GM10266 (cell line): ENCODE measurements around the gene HDAC7.

Source experiments
- DNase-seq: peaks from one replicate; pipeline ENCODE4 v3.0.0; 2012; ENCODE audit errors: extremely low spot score
- CTCF ChIP-seq: IDR thresholded peaks from 2 replicates; pipeline ENCODE4 v1.5.1; 2012; ENCODE audit warnings: mild to moderate bottlenecking, low read depth; ENCODE audit not compliant: control insufficient read depth, insufficient read depth; ENCODE audit errors: missing control alignments

The HDAC7 gene

DNA sequence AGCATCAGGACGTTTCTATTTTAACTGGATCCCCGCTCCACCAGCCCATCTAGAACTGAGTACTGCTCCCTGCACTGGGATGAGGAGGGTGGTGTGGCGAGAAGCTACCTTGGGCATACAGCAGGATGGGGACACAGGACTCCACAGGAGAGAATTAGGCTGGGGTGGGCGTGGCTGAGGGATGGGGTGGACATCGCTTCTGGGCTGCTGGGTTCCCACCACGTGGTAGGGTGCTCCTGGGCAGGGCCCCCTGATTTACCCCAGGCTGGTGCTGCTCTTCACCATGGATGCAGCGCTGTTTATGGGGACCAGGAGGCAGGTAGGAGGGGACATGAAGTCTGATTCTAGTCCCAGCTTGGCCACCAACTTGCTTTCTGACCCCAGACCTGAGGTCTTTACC lies 43.2 kb upstream of the HDAC7 start:
- no peak for TF ChIP-seq CTCF
- DNase-seq: no peak

DNA sequence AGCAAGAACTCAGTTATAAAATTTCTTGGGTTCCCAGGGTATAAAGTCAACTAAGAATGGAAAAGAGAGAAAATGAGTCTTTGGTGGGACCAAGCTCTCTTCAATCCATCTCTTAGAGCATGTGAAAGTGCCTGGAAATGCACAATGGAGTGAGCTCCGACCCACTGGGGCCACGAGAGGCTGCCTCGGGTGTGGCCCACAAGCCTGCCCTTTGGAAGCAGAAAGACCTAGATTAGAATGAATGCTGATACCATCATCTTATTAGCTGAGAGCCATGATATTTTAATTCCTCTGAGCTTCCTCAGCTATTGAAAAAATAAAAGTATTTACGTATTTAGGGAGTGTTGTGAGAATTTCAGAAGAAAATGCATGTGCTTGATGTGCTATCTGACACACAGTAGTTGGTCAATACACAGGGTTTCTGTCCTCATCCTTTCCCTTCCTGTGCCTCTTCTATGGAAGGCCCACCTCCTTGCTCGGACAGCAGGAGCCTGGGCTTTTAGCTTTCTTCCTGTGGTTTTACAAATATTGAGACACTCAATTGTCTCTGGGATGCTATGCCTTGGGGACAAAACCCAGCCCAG lies 42.6 kb upstream of the HDAC7 start:
- no peak for DNase-seq
- TF ChIP-seq CTCF: no peak

GRCh38 chr12:47860873-47861272 lies 41.2 kb upstream of the HDAC7 start:
- no peak for DNase-seq
- TF ChIP-seq CTCF: no peak

DNA sequence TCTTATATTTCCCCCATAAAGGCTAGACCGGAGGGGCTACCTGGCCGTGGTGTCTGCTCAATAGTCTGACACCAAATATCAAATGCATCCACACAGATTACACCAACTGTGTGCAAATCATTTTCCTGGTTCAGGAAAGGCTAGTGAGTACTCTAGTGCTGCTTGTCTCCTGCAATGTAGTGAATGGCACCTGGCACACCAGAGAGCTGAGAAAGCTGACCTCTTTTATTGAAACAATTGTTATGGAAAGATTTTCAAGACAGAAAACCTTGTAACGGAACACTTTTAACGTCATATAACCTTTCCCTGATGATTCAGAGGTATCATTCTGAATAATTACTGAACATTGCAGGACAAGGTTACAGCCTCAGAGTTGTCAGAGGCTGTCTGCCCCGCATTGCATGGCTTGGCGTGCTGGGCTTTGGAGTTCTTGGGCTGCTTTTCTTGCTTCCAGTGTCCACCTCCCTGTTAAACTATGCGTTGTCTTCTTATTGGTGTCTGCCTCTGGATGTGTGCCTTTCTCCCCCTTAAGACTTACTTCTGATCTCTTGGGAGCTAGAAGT lies 40.7 kb upstream of the HDAC7 start:
- DNase-seq: no peak
- TF ChIP-seq CTCF: no peak

DNA sequence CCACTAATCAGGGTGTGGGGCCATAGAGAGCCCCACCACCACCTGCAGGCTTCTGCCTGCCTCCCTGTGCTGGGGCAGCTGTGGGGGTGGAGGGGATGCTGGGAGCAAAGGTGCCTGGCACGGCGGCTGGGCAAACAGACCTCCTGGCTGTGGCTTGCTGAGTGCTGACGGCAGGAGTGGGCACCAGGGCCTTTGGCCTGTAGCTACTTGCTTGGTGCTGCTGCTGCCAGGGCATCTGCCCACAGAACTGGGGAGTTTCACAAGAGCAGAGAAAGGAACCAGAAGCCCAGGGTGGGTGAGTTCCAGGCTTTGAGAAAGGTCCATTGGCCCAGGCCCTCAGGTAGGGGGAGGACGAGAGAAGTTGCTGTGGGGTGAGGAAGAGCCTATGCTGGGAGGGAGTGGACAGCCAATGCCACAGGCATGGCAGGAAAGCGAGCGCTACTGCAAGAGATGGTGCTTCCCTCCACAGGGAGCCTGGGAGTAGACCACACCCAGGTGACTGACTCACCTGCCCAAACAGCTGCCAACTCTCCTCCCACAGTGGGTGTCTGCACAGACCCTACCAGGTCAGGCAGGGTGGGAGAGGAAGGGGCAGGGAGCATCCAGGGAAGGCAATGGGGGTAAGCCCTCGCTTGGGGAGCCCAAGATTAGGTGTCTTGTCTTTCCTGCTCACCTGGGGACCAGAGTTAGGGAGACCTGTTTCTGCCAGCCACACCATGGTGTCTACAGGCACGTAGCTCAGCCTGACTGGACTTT lies 39.0 kb upstream of the HDAC7 start:
- TF ChIP-seq CTCF: no peak

GRCh38 chr12:47856721-47857575 lies 37.2 kb upstream of the HDAC7 start:
- DNase-seq: no peak

More for the DNA sequence above, 39.0 kb upstream of the HDAC7 start:
- no peak for DNase-seq

More at GRCh38 chr12:47856721-47857575, 37.2 kb upstream of the HDAC7 start:
- no peak for TF ChIP-seq CTCF
